Cardiac fibroblast (primary cell): ENCODE results near the gene SPRR1B.
"Not testable (repeated sequence)": the region's sequence is repeated elsewhere in the genome, so short reads cannot be mapped to it uniquely, and the experiment has no call there.

Experiments
- DNase-seq, 2 donors: peaks; one replicate each; pipeline versions ENCODE4 v3.0.0 to v3.0.0-alpha.2; 2010; ENCODE audit warnings: low read depth in 2 of 2
- H3K4me3 ChIP-seq, 2 donors: replicated peaks in 1 of 2; 1 replicate in 1 of 2; 2 replicates in 1 of 2; pipeline ENCODE4 v1.5.1; 2011; ENCODE audit warnings: low read depth in 2 of 2, low read length in 2 of 2, mild to moderate bottlenecking in 2 of 2, moderate library complexity in 1 of 2
- TF ChIP-seq, protein P1 (sequence below): IDR thresholded peaks from one replicate; pipeline ENCODE4 v1.5.1; 2011; ENCODE audit warnings: low read depth, mild to moderate bottlenecking, low read length, inconsistent platforms

SPRR1B gene

DNA sequence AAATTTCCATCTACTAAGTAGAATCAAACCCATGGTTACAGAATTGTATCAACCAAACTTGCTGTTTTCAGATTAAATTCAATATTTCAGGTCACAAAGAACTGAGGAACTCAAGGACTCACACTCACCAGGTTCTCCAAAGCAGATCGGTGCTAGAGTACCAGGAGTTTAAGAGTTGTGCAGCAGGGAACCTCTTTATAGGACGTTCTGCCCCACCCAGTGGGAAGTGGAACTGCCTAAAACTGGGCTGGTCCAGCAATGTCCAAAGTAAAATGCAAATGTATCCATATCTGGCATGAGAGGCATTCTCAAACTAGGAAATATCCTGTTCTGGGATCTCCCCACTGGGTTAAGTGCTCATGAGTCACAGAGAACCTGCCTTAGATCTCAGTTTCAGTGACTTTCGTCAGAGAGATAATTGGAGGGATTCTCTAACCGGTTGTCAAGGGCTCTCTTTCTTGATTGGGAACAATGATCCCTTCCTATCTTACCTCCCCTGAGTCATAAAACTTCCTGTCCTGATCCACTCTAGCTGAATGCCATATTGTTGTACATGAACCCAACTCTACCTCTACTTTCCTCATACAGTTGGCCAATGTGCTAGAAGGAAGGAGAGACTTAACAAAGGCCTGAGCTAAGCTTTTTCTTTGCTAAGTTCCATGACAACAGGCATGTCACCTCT, 10.1 kb downstream of the SPRR1B start, which contains the start of gene SPRR2D:
SPRR2D (minus strand) TSS at position 171 of the 682 bp plus-strand sequence. CDS start 774 bp downstream, outside the sequence.
- DNase-seq, result no peak
- TF ChIP-seq, protein P1, sequence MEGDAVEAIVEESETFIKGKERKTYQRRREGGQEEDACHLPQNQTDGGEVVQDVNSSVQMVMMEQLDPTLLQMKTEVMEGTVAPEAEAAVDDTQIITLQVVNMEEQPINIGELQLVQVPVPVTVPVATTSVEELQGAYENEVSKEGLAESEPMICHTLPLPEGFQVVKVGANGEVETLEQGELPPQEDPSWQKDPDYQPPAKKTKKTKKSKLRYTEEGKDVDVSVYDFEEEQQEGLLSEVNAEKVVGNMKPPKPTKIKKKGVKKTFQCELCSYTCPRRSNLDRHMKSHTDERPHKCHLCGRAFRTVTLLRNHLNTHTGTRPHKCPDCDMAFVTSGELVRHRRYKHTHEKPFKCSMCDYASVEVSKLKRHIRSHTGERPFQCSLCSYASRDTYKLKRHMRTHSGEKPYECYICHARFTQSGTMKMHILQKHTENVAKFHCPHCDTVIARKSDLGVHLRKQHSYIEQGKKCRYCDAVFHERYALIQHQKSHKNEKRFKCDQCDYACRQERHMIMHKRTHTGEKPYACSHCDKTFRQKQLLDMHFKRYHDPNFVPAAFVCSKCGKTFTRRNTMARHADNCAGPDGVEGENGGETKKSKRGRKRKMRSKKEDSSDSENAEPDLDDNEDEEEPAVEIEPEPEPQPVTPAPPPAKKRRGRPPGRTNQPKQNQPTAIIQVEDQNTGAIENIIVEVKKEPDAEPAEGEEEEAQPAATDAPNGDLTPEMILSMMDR, result no peak
- H3K4me3 ChIP-seq, result no peak within 1 kb of the TSS

DNA sequence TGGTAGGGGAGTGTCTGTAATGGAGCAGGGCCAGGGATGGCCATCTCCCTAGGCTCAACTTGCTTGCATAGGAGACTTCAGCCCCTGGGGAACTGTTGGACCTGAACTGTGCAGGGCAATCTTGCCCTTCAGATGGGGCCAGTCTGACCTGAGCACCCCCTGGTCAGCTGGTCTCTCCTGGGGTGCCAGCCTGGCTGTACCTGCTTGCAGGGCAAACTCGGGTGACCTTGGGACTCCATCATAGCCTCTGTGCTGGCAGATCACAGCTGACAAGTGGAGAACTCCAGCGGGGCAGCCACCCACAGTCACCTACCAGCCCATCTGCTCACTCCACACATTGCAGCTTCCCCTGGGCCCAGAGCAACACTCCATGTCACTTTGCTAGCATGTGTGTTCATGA, 18.2 kb downstream of the SPRR1B start:
- no peak overlapping the region for H3K4me3 ChIP-seq
- TF ChIP-seq, protein P1, result no peak
- DNase-seq, result no peak

DNA sequence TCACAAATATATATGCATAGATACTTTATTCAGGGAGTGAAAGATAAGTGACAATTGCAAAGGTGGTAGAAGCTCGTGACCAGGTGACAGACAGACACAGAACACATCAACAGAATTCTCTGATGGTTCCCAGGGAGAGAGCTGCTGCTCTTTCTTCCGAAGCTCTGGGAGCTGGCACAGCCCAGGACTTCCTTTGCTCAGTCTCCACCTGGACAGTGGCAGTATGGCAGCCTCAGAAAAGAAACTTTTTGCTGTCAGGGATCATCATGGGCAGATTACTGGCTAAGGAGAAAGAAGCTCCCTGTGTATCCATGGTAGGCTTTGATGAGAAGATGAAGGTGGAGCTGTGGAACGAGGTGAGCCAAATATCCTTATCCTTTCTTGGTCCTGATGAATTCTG, 25.1 kb downstream of the SPRR1B start:
- not testable (repeated sequence) for DNase-seq, H3K4me3 ChIP-seq

DNA sequence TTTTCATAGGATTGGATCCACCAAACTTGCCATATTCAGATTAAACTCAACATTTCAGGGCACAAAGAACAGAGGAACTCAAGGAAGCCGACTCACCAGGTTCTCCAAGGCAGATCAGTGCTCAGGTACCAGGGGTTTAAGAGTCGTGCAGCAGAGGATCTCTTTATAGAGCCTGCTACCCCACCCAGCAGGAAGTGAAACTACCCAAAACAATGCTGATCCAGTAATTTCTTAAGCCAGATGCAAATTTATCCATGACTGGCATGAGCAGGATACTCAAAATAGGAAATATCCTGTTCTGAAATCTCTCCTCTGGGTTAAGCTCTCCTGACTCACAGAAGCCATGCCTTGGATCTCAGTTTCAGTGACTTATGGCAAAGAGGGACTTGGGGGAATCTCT, 26.4 kb downstream of the SPRR1B start, which contains the start of gene SPRR2A:
SPRR2A (minus strand) TSS at position 138 of the 400 bp plus-strand sequence. CDS start 777 bp downstream, outside the sequence.
- H3K4me3 ChIP-seq, result no peak within 1 kb of the TSS
- TF ChIP-seq, protein P1, result no peak
- DNase-seq, result no peak

DNA sequence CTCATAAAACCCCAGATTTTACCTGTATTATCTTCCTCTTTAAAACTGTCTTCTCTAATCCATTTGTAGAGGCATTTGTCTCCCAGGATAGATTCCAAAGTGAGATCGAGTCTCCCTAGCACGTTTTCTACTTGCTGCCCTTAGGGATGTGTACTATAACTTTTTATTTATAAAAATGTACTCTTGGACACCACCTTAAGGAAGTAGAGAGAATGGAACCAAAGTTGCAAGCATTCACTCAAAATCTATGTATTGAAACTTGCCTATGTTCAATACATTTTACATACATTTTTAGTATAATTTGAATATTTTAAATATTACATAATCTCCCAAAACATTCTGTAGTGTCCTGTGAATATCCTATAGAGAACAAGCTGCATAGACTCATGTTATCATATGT, 27.2 kb downstream of the SPRR1B start:
- no peak overlapping the region for H3K4me3 ChIP-seq
- no peak for DNase-seq
- TF ChIP-seq, protein P1, result no peak

DNA sequence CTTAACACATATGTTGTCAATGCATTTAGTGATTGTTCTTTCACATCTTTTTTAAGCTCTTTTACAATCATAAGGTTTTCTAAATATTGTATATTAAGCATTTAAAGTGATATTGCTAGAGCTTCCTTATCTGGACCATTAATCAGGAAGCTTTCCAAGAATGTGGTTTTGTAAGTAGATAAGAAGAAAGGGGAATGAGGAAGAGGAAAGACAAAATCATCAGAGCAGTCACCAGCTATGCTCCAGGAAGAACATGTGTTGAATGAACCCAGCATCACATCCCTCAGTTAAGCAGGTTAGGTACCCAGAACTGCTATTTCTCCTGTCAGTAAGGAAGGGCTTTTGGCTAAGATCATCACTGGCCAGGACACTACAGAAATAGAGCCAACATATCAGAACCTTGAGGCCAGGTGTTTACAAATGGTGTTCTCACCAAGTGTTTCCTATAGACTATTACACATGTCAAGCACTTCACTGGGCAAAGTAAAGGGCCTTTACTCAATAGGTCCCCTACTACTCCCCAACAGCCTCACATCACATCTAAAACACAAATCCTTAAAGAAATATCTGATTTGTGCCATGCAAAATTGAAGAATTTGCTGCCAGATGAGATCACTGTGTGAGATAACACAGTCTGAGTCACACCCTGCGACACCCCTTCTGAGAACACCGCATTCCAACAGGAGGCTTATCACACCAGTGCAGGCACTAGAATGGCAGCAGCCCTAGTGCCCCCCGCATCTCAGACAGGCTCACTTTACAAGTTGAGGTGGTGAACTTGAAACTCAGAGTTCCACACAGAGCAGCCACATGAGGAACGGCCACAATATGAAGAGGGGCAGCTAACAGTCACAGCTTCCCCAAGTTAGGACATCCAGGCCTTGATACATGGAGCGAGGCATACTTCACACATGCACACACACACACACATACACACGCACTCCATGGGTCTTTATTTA, 28.1 kb downstream of the SPRR1B start:
- no peak for DNase-seq
- H3K4me3 ChIP-seq, result no peak overlapping the region
- TF ChIP-seq, protein P1, result no peak

DNA sequence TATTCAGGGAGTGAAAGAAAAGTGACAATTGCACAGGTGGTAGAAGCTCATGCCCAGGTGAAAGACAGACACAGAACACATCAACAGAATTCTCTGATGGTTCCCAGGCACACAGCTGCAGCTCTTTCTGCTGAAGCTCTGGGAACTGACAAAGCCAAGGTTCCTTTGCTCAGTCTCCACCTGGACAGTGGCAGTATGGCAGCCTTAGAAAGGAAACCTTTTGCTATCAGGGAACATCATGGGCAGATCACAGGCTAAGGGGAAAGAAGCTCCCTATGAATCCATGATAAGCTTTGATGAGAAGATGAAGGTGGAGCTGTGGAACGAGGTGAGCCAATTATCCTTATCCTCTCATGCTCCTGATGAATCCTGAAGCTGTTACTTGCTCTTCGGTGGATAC, 39.2 kb downstream of the SPRR1B start:
- TF ChIP-seq, protein P1, result no peak

More for the DNA sequence above, 39.2 kb downstream of the SPRR1B start:
- DNase-seq, result no peak
- no peak overlapping the region for H3K4me3 ChIP-seq
